Endothelial cell of umbilical vein (primary cell): ENCODE results near the gene STPG4. TPM values are rescaled to one million over a fixed set of nuclear protein-coding genes. Genes with fewer than 3 reads are reported as not detected.
"Not testable (repeated sequence)": the region's sequence is repeated elsewhere in the genome, so short reads cannot be mapped to it uniquely, and the experiment has no call there.

Experiments
- BruUV-seq: library from RNA; stranded (reverse); fragments of 400-500 nt; replicated peaks from 2 replicates; lab custom pipeline; 2021; lab: Mats Ljungman, UMichigan
- CTCF ChIA-PET: fragments of 300-600, 350-600 bp; sonication (Branson Sonifier 250); formaldehyde crosslinking; loops from one replicate; lab custom pipeline; 2021; ENCODE audit warnings: antibody characterized with exemption, inconsistent platforms; lab: Charles Lee
- POLR2A ChIA-PET: fragments of 300-600, 350-600 bp; sonication (Branson Sonifier 250); formaldehyde crosslinking; loops from one replicate; lab custom pipeline; 2021; ENCODE audit warnings: antibody characterized with exemption, inconsistent platforms; lab: Charles Lee
- DNase-seq: peaks from one replicate; pipeline ENCODE4 v3.0.0-alpha.2; 2011; ENCODE audit warnings: low read depth, low spot score
- FAIRE-seq: peaks from 2 replicates; lab custom pipeline; 2011; peaks lifted over from hg19 to GRCh38; lab: Jason Lieb, UNC
- H2AFZ ChIP-seq: 2 replicates; pipeline ENCODE4 v1.6.0; 2012; ENCODE audit warnings: low read depth, low read length, control low read depth, inconsistent platforms
- H3K27ac ChIP-seq: 2 replicates; pipeline ENCODE4 v1.5.1; 2011; ENCODE audit warnings: low read depth, mild to moderate bottlenecking, control low read depth, low read length, moderate library complexity; ENCODE audit not compliant: insufficient read depth
- H3K27me3 ChIP-seq, 2 experiments: 2 replicates each; pipeline versions ENCODE4 v1.6.0 to v1.6.1; 2011; ENCODE audit warnings: low read length in 2 of 2, mixed read lengths in 1 of 2; ENCODE audit not compliant: control insufficient read depth in 2 of 2, insufficient read depth in 2 of 2
- H3K36me3 ChIP-seq, 2 experiments: 2 replicates in 1 of 2; 3 replicates in 1 of 2; pipeline ENCODE4 v1.5.1; 2011; ENCODE audit warnings: low read length in 2 of 2, mild to moderate bottlenecking in 1 of 2, moderate library complexity in 1 of 2; ENCODE audit not compliant: control insufficient read depth in 2 of 2, insufficient read depth in 2 of 2; ENCODE audit errors: extremely low read depth in 1 of 2
- H3K4me1 ChIP-seq: 3 replicates; pipeline ENCODE4 v1.5.1; 2011; ENCODE audit warnings: mild to moderate bottlenecking, low read length; ENCODE audit not compliant: control insufficient read depth, insufficient read depth; ENCODE audit errors: extremely low read depth
- H3K4me2 ChIP-seq: 2 replicates; pipeline ENCODE4 v1.6.1; 2011; ENCODE audit warnings: low read length, control low read depth, mixed read lengths; ENCODE audit not compliant: insufficient read depth
- H3K4me3 ChIP-seq, 3 experiments: fragments of 200-600 bp in 1 of 3; sonication (generic), shearing (Covaris generic) in 1 of 3; replicated peaks in 1 of 3; 2 replicates each; pipeline ENCODE4 v1.5.1; 2011 to 2016; ENCODE audit warnings: control low read depth in 3 of 3, low read length in 3 of 3, mild to moderate bottlenecking in 2 of 3, inconsistent platforms in 1 of 3, low read depth in 1 of 3, moderate library complexity in 1 of 3; ENCODE audit not compliant: insufficient read depth in 1 of 3
- H3K79me2 ChIP-seq: 2 replicates; pipeline ENCODE4 v1.6.0; 2012; ENCODE audit warnings: low read length, inconsistent platforms; ENCODE audit not compliant: control insufficient read depth, insufficient read depth
- H3K9ac ChIP-seq: replicated peaks from 2 replicates; pipeline ENCODE3; 2011; ENCODE audit warnings: low read length, control low read depth; ENCODE audit not compliant: insufficient read depth; ENCODE audit errors: extremely low read depth
- H3K9me1 ChIP-seq: replicated peaks from 3 replicates; pipeline ENCODE4 v1.6.0; 2011; ENCODE audit warnings: mild to moderate bottlenecking, low read length; ENCODE audit not compliant: control insufficient read depth, insufficient read depth; ENCODE audit errors: extremely low read depth
- H3K9me3 ChIP-seq: replicated peaks from 2 replicates; pipeline ENCODE4 v1.5.1; 2012; ENCODE audit warnings: low read length, inconsistent platforms; ENCODE audit not compliant: control insufficient read depth, insufficient read depth
- H4K20me1 ChIP-seq: replicated peaks from 2 replicates; pipeline ENCODE3; 2011; ENCODE audit warnings: mild to moderate bottlenecking, low read length; ENCODE audit not compliant: control insufficient read depth, insufficient read depth; ENCODE audit errors: extremely low read depth
- dilution Hi-C: fragments of 300-500 bp; cut with MboI; formaldehyde crosslinking; loops from one replicate; pipeline ENCODE4 v1.15.0; 2019; ENCODE audit warnings: low sequenced_read_pairs; ENCODE audit not compliant: extremely low pct_ligation_motif_present
- intact Hi-C: fragments of 100-400 bp; cut with micrococcal nuclease; formaldehyde crosslinking; loops from one replicate; pipeline ENCODE4 v1.10.0; 2022
- polyA plus RNA-seq, 4 experiments: library from polyadenylated mRNA; depleted of rRNA in 3 of 4; stranded (reverse) in 3 of 4; unstranded in 1 of 4; fragments of >200 nt; gene quantifications; 2 replicates each; pipeline versions ENCODE4 v1.2.1 to v1.2.3, GENCODE V29; 2011 to 2012; ENCODE audit warnings: missing spikeins in 1 of 4
- total RNA-seq: library from RNA; stranded (reverse); gene quantifications from 2 replicates; pipeline ENCODE4 v1.2.3, GENCODE V29; 2021

STPG4 gene
- total and polyA plus RNA-seq, 2 donors (not counting 3 experiments of a cell fraction or from before 2014, with no cell fraction given): 0.53 TPM; not detected in 1

GRCh38 chr2:47108267-47109006 is 46.7 kb downstream of the STPG4 start:
- CTCF ChIA-PET: interaction anchor here (1.9 kb wide), 1 partner anchor 92 kb away, joined by 4 read pairs; no protein-coding TSS in a partner anchor

GRCh38 chr2:47107201-47107600 is 47.9 kb downstream of the STPG4 start:
- POLR2A ChIA-PET, H3K9me3 ChIP-seq, H3K4me2 ChIP-seq, CTCF ChIA-PET, H3K79me2 ChIP-seq, H3K9me1 ChIP-seq, H3K4me1 ChIP-seq, H3K9ac ChIP-seq, intact Hi-C loops, H3K27ac ChIP-seq, BruUV-seq, H3K27me3 ChIP-seq, FAIRE-seq, dilution Hi-C loops, H3K36me3 ChIP-seq, DNase-seq, H2AFZ ChIP-seq, H3K4me3 ChIP-seq, H4K20me1 ChIP-seq: not testable (repeated sequence)

More at GRCh38 chr2:47108267-47109006, 46.7 kb downstream of the STPG4 start:
- BruUV-seq, H3K27me3 ChIP-seq, intact Hi-C loops, H3K9me1 ChIP-seq, H3K9ac ChIP-seq, H3K4me1 ChIP-seq, H4K20me1 ChIP-seq, H2AFZ ChIP-seq, dilution Hi-C loops, FAIRE-seq, H3K36me3 ChIP-seq, DNase-seq, H3K4me3 ChIP-seq, H3K27ac ChIP-seq, H3K79me2 ChIP-seq, H3K4me2 ChIP-seq, H3K9me3 ChIP-seq: not testable (repeated sequence)
- POLR2A ChIA-PET: interaction anchor here (0.5 kb wide), 1 partner anchor 265 kb away, joined by 3 read pairs; no protein-coding TSS in a partner anchor

GRCh38 chr2:47106231-47106630 is 48.9 kb downstream of the STPG4 start:
- H3K79me2 ChIP-seq: not testable (repeated sequence)

GRCh38 chr2:47099712-47100111 is 55.4 kb downstream of the STPG4 start:
- FAIRE-seq, dilution Hi-C loops, H3K79me2 ChIP-seq, H3K4me3 ChIP-seq, H3K27ac ChIP-seq, H3K4me1 ChIP-seq, H3K9ac ChIP-seq, H3K9me3 ChIP-seq, DNase-seq, H2AFZ ChIP-seq, POLR2A ChIA-PET, CTCF ChIA-PET, H4K20me1 ChIP-seq, BruUV-seq, H3K27me3 ChIP-seq, intact Hi-C loops, H3K9me1 ChIP-seq, H3K4me2 ChIP-seq, H3K36me3 ChIP-seq: not testable (repeated sequence)

More at GRCh38 chr2:47106231-47106630, 48.9 kb downstream of the STPG4 start:
- H3K4me1 ChIP-seq, H3K27ac ChIP-seq, H3K9ac ChIP-seq, H3K36me3 ChIP-seq, H3K4me2 ChIP-seq, H4K20me1 ChIP-seq, BruUV-seq, H3K9me1 ChIP-seq, intact Hi-C loops, H3K27me3 ChIP-seq, FAIRE-seq, H3K9me3 ChIP-seq, dilution Hi-C loops, DNase-seq, POLR2A ChIA-PET, H2AFZ ChIP-seq, H3K4me3 ChIP-seq, CTCF ChIA-PET: not testable (repeated sequence)
